Left renal pelvis (tissue), 4 donors: ENCODE data around the gene EPHB3. TPM values are rescaled to one million over a fixed set of nuclear protein-coding genes. Genes with fewer than 3 reads are reported as not detected.

Experiments
- DNase-seq, 4 donors: peaks; one replicate each; pipeline ENCODE4 v3.0.0-alpha.2; 2013; ENCODE audit warnings: low read depth in 4 of 4, low spot score in 3 of 4
- polyA plus RNA-seq, 4 donors: library from polyadenylated mRNA; unstranded; fragments of 120-200 nt; gene quantifications; one replicate each; pipeline ENCODE4 v1.2.1, GENCODE V29; 2013; ENCODE audit not compliant: insufficient read length in 4 of 4

The EPHB3 gene
- polyA plus RNA-seq, 4 donors, result 24.2 to 40.6 (median 32.7) TPM

- DNase-seq, result no peak
Measured at GRCh38 chr3:184596233-184596632, 34.6 kb downstream of the EPHB3 start.

DNA sequence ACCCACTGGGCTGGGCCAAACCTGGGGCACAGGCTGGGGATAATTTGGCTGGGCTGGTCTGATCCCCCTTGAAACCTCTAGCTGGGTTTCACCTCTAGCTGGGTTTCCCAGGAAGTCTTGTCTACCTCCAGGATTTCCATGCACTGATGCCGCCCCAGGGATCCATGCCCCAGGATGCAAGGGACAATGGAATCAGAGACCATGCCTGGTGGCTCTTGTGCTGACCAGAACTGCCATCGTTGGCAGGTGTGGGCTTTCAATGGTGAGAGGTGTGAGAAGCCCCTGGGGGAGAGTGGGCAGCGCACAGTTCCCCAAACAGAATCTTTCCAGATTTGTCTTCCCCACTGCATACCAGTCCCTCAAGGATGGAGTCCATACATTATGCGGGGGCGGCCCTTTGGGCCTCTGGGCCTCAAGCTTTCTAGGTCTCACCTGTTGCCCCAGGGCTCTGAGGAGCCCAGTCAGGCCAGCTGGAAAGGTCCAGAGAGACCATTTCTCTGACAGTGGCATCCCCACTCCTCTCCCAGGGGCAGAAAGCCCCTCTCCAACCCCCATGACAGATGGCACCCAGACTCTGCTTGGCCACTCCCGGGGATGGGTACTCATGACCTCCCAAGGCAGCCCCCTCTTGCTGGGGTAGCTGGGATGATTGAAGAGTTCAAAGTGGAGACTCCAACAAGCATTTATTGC, 35.4 kb downstream of the EPHB3 start:
- DNase-seq, result no peak

- DNase-seq, result no peak
Measured at GRCh38 chr3:184597829-184598573, 36.4 kb downstream of the EPHB3 start.

DNA sequence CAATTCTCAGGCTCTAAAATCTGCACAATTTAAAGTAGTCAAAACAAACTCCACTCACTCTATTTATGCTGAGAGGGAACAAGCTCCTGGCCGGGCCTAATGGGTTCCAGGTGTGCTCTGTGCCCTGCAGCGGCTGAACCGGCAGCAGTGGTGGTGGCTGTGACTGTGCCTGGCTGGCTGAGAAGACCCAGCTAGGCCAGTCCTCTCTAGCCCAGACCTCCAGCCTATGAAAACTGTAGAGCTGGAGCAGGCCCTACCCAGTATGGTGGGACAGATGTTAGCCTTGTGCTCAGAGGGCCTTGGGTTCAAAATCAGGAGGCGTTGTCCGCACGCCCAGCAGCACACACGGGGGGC, 37.0 kb downstream of the EPHB3 start:
- DNase-seq, result no peak

DNA sequence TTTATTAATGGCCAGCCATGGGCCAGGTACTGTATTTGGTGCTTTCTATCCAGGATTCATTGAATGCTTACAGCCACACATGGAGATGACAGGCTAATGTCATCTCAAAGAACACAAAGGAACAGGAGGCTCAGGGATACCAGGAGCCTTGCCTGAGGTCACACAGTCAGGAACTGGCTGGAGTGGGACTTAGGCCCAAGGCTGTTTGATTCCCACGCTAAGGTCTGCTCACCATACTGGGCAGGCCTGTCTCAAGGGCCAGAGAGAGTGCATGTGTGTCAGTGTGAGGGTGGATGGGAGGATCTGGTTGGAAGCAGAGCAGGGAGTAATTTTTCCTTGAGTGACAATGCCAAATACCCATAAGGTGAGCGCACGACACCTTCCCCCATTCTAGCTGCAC, 37.6 kb downstream of the EPHB3 start:
- DNase-seq, result no peak

DNA sequence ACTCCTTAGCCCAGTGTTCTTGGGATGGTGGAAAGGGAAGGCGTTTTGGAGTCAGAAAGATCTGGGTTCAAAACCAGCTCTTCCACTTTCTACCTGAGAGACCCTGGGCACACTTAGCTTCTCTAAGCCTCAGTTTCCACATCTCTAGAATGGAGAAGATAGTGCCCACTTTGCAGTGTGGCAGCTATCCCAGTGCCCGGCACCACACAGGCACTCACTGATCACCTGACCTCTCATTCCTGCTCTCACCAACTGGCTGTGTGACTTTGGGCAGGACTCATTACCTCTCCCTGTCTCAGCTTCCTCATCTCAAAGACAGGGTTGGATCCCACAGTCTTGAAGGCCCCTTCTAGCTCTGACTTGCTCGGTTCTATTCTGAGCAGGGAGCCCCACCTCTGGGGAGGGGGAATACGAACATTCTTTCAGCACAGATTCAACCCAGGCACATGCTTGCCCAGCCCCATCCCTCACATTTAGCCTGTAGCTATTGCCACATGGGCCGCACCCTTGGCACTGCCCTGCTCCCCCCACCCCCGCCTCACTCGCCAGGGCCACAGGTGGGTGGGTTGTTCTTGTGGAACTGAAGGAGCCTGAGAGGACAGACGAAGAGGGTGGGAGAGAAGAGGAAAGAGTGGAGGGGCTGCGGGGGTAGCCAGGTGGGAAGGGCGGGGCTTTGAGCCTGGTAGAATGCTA, 39.2 kb downstream of the EPHB3 start:
- DNase-seq, result no peak

- DNase-seq, result no peak
Measured at GRCh38 chr3:184601576-184602371, 40.2 kb downstream of the EPHB3 start.

DNA sequence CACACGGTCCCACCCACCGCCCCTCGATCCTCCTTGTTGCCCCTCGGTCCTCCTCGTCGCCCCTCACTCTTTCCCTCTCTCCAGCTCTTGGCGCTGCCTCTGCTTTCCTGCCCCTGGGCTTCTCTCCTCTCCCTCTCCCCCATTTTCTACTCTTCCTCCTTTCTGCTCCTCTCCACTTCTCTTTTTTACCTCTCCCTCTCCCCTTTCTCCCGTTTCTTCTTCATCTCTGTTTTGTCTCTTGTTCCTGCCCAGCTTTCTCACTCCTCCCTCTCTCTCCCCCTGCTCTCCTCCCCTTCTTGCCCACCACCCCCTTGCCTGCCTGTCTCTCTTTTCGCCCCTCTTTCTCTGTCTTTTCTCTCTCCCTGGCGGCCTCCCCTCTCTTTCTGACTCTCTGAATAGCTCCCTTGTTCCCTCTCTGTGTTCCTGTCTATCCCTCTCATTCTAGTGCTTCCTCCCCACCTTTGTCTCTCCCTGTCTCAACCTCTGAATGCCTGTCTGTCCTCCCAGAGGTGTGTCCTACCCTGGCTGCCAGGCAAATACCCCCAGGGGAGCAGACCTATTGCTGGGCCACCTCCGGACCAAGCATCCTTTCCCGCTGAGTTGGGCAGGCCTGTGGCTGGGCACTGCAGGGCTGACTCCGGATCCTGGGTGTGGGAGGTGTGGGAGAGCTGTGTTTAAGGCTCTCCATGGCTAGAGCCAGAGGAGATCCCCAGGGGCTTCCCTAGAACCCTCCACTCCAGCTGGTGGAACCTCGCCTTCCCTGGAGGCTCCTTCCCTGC, 41.0 kb downstream of the EPHB3 start:
- DNase-seq, result no peak

DNA sequence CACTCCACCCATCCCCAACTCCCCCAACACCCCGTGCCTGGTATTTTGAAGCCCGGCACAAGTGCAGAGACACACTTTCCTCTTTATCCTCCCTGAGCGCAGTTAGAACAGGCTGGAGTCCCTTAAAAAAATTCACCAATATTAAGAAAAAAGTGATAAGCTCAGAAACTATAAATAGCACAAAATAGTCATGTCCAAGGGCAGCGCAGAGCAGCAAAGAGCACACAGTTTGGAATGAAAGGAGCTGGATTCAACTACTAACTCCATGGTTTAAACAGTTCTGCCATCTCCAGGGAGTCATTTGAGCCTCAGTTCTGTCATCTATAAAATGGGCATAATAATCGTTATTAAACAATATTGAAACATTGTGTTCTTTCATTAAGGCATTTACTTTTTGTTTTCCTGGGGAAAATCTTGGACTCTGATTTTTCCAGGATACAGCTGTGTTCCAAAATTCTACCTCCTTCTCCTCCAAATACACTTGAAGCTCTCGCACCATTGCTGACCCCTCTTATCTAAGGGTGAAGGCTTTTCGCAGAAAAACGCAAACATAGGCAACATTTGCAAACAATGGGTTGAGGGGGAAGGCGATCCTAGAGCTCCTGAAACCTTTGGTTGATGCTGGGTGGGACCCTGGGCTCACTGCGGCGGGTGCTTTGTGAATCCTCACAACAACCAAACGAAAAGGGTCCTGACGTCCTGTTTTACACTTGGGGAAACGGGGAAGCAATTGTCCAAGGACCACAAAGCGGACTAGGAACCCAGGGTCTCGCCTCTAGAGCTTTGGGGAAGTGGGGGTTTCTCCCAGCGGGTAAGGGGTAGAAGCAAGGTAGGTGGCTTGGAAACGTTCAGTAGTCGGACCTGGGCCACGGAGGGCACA, 41.8 kb downstream of the EPHB3 start:
- no peak for DNase-seq

- DNase-seq, result no peak
Measured at GRCh38 chr3:184604039-184604601, 42.5 kb downstream of the EPHB3 start.

DNA sequence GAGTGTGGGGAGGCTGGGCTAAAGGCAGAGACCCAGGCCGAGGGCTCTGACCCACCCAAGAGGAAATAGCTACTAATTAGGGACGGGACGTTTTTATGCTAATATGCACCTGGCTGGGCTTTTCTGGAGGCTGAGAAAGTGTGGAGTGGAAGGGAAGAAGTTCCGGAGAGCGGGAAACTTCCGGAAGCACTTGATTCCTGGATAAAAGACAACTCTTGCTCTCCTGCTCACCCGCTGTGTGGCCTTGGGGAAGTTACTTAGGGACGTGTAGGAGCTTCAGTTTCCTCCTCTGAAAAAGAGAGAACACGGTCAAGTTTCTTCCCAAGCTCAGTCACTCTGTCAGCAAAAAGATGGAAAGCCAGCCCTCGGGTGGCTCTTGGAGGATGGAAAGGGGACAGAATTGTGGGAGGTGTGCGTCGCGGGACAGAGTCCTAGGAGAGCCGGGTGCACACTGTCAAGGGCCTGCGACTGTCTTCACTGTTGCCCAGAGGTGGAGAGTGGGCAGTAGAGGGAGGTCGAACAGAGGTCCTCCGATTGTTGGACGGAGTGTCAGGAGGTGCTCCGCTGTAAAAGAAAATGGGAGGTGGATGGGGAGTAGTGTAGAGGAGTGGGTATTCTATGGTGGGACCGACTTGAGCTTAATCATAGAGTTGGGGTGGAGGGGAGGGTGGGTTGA, 43.2 kb downstream of the EPHB3 start:
- DNase-seq, result no peak

DNA sequence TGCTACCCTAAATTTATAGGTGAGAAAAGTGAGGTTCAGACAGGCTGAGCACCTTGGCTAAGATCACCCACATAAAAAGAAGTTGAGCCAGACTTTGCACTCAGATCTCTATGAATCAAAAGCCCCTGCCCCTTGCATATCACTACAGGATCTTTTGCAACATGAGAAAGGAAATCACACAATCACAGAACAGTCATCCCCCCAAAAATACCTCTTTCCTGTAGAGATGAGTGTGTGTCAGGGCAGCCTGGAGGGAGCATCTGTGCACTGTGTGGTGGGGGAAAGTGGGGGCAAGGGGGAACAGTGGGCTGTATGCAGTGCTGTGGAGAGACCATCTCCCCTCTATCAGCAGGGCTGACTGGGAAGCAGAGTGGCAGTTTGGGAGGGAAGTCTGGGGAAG, 46.6 kb downstream of the EPHB3 start:
- no peak for DNase-seq

DNA sequence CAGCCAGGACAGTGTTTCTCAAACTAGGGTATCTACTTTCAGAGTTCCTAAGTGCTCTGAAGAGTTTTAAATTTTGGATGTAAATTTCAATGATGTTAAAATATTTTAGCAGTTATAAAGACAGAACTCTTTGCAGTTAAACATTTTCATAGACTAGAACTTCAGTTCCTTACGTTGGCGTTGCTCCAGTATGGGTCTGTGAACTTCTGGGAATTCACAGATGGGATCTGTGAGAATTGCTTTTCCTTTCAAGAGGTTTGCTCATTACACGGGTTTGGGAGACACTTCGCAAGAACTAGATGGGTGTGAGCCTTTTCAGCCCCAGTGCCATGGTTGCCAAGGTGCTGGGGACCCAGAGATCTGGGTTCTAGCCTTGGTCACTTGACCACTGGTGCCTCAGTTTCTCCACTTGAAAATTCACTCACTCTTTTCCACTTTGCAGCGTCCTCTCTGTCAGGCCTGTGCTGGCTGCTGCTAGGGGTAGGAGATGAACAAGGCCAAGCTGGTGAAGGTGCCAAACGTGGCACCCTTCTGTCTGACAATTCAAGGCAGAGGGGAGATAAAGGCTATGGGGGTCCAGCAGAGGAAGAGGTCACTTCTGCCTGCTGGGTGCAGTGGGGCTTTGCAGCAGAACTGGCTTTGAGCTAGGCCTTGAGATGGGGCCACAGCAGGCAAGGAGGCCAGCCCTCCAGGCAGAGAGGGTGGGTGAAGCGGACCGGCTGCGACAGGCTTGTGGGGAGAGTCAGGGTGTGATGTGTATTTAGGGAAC, 48.1 kb downstream of the EPHB3 start:
- DNase-seq, result no peak

DNA sequence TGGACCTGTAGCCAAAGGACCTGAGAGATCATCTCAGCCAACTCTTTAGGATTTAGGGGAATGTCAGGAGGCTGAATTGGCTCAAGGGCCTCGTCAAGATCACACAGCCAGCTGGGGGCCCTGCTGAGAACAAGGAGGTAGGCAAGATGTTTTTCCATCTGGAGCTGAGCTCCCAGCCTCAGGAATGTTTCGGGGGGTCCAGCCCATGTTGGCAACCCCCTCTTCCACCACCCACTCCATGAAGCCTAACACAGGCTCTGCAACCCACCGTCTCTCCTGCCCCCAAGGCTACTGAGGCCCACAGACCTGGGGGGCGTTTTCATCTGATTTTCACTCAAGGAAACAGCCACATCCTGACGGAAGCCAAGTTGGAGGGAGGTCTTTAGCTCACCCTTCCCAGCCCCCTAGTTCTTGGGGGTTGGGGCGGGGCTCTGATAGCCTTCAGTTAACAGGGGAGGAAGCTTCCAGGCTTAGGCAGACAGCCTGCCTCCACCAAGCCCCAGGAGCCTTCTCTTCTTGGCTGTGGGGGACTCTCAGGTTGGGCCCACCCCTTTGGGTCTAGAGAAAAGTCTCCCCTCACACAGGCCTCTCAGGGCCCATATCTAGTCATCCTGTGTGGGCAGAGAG, 48.8 kb downstream of the EPHB3 start:
- DNase-seq, result no peak

GRCh38 chr3:184611607-184612281, 50.2 kb downstream of the EPHB3 start:
- DNase-seq, result no peak

DNA sequence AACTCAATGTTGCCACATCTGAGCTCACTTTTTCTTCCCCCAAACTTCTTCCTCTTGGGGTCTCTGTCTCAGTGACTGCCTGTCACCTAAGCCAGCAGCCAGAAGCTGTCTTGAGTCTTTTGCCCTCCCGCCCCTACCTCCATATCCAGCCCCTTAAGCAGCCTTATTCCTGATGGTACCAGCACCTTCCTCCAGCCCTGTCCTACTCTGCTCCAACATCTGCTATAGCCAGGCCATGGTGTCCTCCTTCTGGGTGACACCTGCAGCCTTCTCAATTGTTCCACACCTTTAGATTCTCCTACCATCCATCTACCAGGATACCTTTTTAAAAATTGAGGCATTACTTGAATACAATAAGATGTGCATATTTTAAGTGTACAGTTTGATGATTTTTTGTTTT, 53.8 kb downstream of the EPHB3 start:
- no peak for DNase-seq

DNA sequence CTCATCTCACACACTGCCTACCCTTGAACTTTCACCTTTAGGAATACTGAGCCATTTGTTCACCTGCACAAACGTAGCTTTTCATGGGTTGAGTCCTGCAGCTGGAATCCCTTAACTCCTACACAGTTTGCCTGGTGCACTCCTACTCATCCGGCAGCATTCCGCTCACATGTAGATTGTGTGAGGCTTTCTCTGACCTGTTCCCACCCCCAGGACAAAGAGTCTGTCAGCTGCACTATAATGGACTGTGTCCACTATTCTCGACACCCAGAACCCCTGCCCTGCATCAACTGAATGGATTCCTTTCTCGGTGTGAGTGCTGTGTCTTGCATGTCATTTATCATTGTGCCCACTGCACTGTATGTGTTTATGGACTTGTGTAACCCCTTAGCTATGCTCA, 54.9 kb downstream of the EPHB3 start:
- no peak for DNase-seq
